A172 (cell line): ENCODE results near the gene SEC16B. TPM values are rescaled to one million over a fixed set of nuclear protein-coding genes. Genes with fewer than 3 reads are reported as not detected.
"Not testable (repeated sequence)": the region's sequence is repeated elsewhere in the genome, so short reads cannot be mapped to it uniquely, and the experiment has no call there.

ENCODE experiments used
- DNase-seq: peaks from one replicate; pipeline ENCODE4 v3.0.0-alpha.2; 2015; ENCODE audit warnings: low spot score
- total RNA-seq: library from RNA; depleted of rRNA; stranded (reverse); fragments of >200 nt; shearing (Covaris generic); gene quantifications from 2 replicates; pipeline ENCODE4 v1.2.3, GENCODE V29; 2014; rRNA removed

The SEC16B gene
- total RNA-seq, result 0.05 and 0.19 TPM in 2 replicates

- no peak for DNase-seq
These were observed at the start of gene SEC16B for GRCh38 chr1:177969825-177970371. TSS of gene SEC16B (minus strand) at chr1:177970058. CDS start at chr1:177967981, 2,077 bp downstream.

- no peak for DNase-seq
These were observed 49.8 kb upstream of the SEC16B start for GRCh38 chr1:178019622-178020021.

GRCh38 chr1:178019208-178019607, 49.4 kb upstream of the SEC16B start:
- no peak for DNase-seq

DNA sequence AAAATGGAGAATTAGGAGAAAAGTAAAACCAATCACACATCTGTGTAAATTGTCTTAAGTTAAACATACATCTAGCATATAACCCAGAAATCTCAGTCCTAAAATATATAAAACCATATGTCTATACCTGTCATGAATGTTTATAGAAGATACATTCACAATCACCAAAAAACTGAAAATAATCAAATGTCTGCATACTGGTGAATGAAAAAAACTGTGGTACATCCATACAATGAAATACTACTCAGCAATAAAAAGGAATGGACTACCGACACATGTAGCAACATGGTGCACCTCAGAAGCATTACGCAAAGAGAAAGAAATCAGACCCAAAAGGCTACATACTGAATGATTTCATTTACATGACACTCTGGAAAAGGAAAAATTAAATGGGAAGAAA, 47.7 kb upstream of the SEC16B start:
- DNase-seq, result no peak

GRCh38 chr1:178011864-178012503, 42.1 kb upstream of the SEC16B start:
- DNase-seq, result no peak

GRCh38 chr1:178011465-178011828, 41.6 kb upstream of the SEC16B start:
- peak; percentile 80 for DNase-seq

GRCh38 chr1:178010674-178011464, 41.0 kb upstream of the SEC16B start:
- DNase-seq, result no peak

GRCh38 chr1:178006043-178006442, 36.2 kb upstream of the SEC16B start:
- no peak for DNase-seq

- DNase-seq, result no peak
These were observed 35.6 kb upstream of the SEC16B start for GRCh38 chr1:178005450-178005849.

- DNase-seq, result peak; percentile 40
These were observed 35.1 kb upstream of the SEC16B start for GRCh38 chr1:178004926-178005391.

DNA sequence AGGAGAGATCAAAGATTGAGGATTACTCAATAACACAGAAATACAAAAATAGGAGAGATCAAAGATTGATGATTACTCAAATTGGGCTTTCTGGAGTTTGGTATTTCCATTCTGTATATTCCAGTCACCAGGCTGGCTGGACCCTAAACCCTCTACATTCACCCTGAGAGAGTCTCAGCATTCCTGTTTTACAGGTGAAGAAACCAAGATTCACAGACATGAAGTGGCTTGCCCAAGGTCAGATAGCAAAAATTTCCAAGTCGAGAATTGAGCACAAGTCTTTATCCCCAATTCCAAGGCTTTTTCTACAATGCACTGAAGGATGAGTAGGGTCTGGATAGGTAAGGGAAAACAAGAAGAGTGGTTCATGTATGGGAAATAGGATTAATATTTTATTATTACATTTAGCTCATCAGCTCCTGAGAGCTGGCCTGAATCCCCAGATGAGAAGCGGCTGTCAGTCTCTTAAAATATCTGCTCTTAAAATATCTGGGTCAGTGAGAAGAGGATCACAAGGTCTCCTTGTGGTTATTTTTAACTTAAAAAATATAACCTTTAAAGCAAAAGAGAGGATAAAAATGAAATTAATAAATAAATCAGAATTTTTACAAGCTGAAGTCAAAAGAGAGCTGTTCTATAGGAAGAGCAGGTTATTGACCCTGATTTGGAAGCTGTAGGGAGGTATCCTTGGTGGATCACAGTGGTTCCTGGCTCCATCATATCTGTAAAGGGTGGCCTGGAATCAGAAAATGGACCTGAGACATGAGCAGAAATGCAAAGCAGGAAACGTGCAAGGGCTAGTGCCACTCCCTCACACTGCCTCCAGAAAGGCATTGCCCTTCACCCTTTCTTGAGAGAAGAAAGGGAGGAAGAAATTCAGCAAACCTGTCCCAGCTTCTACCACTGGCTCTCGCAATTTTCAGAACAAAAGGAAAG, 29.1 kb upstream of the SEC16B start:
- no peak for DNase-seq

DNA sequence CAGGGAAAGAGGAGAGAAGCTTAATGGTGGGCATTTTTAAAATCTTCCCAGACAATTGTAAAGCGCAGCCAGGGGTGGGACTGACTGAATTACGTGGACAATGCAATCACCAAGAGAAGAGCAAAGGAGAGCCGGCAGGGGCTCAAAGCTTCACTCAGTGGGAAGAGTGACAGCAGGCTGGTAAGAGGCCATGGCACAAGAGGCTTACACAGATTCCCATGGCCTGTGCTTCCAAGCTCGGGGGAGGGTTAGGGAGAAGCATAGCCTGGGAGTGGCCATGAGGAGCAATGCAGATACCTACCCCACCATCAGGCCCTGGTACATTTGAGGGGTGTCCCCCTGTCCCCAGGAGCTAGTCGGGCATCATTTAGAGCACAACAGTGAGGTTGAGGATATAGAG, 27.1 kb upstream of the SEC16B start:
- DNase-seq, result no peak

DNA sequence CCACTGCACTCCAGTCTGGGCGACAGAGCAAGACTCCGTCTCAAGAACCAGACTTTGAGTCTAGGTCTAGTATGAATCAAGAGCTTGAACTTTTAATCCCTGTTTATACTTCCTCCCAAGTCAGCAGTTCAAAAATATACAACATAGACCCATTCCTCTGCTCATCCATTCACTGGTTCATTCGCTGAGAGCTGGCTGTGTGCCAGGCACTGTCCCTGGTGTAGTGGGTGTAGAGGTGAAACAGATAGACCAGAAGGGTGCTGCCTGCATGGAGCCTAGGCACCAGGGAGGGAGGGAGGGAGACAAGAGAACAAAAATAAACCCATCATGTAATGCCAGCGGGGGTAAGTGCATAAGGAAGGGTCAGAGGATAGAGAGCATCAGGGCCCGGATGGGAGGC, 25.5 kb upstream of the SEC16B start:
- DNase-seq, result no peak

GRCh38 chr1:177986281-177986680, 16.4 kb upstream of the SEC16B start:
- DNase-seq, result not testable (repeated sequence)

DNA sequence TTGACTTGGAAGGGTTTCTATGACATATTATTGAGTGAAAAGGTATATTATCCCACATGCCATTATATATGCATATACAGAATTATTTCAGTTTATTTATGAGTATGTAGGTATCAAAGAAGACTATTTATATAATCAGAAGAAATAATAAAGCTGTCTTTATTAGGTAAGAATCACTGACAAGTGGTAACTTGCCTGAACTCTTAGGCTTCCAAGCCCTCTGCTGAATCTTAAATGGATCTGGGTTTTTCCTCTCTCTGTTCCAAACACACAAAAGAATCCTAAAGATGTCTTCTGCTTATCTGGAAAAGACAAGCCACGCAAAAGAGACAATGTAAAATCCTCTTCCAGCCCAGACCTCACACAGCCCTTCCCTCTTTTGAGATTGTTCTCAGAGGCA, 14.9 kb upstream of the SEC16B start:
- DNase-seq, result no peak

- DNase-seq, result peak; percentile 73
These were observed 14.3 kb upstream of the SEC16B start for GRCh38 chr1:177984136-177984525.

- DNase-seq, result no peak
These were observed 13.8 kb upstream of the SEC16B start for GRCh38 chr1:177983482-177984135.

DNA sequence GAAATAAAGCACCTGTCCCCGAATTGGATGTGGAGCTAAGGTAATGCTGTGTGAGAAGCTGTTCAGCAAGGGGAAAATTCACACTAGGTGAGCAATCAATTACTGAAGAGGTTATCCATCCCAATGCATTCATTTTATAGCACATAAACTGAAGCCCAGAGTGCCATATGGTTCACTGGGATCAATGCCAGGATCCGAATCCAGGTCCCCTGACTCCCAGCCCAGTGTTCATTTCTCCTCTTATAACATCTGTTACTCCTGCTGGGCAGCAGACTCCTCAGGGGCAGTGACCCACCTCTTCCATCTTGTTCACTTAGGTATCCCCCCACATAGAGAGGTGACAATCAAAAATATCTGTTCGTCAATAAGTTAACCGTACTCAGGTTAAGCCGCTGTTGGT, 13.2 kb upstream of the SEC16B start:
- DNase-seq, result no peak

GRCh38 chr1:177981200-177981599, 11.3 kb upstream of the SEC16B start:
- DNase-seq, result no peak

- DNase-seq, result no peak
These were observed 9.4 kb upstream of the SEC16B start for GRCh38 chr1:177979272-177979671.

- DNase-seq, result no peak
These were observed 8.7 kb upstream of the SEC16B start for GRCh38 chr1:177978530-177978929.
